Thoracic aorta (tissue), 2 donors: ENCODE data around the gene CERT1. TPM values are rescaled to one million over a fixed set of nuclear protein-coding genes. Genes with fewer than 3 reads are reported as not detected.
"Not testable (repeated sequence)": the region's sequence is repeated elsewhere in the genome, so short reads cannot be mapped to it uniquely, and the experiment has no call there.

Experiments used
- ATAC-seq: fragments of 150-250 bp; one replicate; pipeline ENCODE4 v1.8.0; 2017; ENCODE audit warnings: low read depth; ENCODE audit not compliant: insufficient number of reproducible peaks, low FRiP score
- DNase-seq: peaks from one replicate; pipeline ENCODE4 v3.0.0-alpha.2; 2020; ENCODE audit warnings: low spot score
- H3K27ac ChIP-seq, 2 donors: fragments of 200-600 bp; sonication (generic); 1 replicate in 1 of 2; 2 replicates in 1 of 2; pipeline ENCODE4 v1.5.1; 2016; ENCODE audit warnings: mild to moderate bottlenecking in 2 of 2, moderate library complexity in 2 of 2
- H3K27me3 ChIP-seq: fragments of 200-600 bp; sonication (generic); replicated peaks from 2 replicates; pipeline ENCODE4 v1.6.0; 2016; ENCODE audit warnings: mild to moderate bottlenecking; ENCODE audit not compliant: insufficient read depth
- H3K36me3 ChIP-seq: fragments of 200-600 bp; sonication (generic); one replicate; pipeline ENCODE4 v1.5.1; 2016
- H3K4me1 ChIP-seq, 2 donors: fragments of 200-600 bp; sonication (generic); 1 replicate in 1 of 2; 2 replicates in 1 of 2; pipeline versions ENCODE4 v1.5.1 to v1.6.0; 2016; ENCODE audit warnings: low read depth in 2 of 2, mild to moderate bottlenecking in 1 of 2; ENCODE audit not compliant: control insufficient read depth in 1 of 2
- H3K4me3 ChIP-seq: fragments of 200-600 bp; sonication (generic); 2 replicates; pipeline ENCODE4 v1.5.1; 2016; ENCODE audit warnings: mild to moderate bottlenecking
- H3K9me3 ChIP-seq: fragments of 200-600 bp; sonication (generic); 2 replicates; pipeline ENCODE4 v1.5.1; 2016
- CTCF ChIP-seq: fragments of 200-600 bp; sonication (generic); IDR thresholded peaks from one replicate; pipeline ENCODE4 v1.5.1; 2019; ENCODE audit warnings: antibody characterized with exemption
- total RNA-seq, 2 donors: library from RNA; depleted of rRNA; stranded (reverse); fragments of >200 nt; gene quantifications; one replicate each; pipeline versions ENCODE4 v1.1.0 to v1.2.3, GENCODE V29; 2016

CERT1 gene
- total RNA-seq, 2 donors from 2014 or later = 21.1 to 43.7 TPM

- H3K27me3 ChIP-seq = no peaks in the 10 kb centered on the region
- no peak overlapping the region for H3K4me3 ChIP-seq
- ATAC-seq (no peak), DNase-seq (no peak)
- H3K4me1 ChIP-seq = no peaks in the 10 kb centered on the region
- no peaks in the 10 kb centered on the region for H3K36me3 ChIP-seq
- no peaks in the 10 kb centered on the region for H3K9me3 ChIP-seq
- H3K27ac ChIP-seq = no peak overlapping the region
- no peak for TF ChIP-seq CTCF
These were observed 33.7 kb upstream of the CERT1 start for GRCh38 chr5:75545131-75545530.

- Histone ChIP-seq H3K27ac (no peak overlapping the region), H3K36me3 (no peaks in the 10 kb centered on the region), H3K27me3 (no peaks in the 10 kb centered on the region), H3K9me3 (peaks cover 3% of the 10 kb centered on the region), H3K4me1 (peaks cover 0 to 24% of the 10 kb centered on the region in 2 donors), H3K4me3 (no peak overlapping the region)
- no peak for TF ChIP-seq CTCF
- DNase-seq (no peak), ATAC-seq (no peak)
These were observed 26.8 kb upstream of the CERT1 start for GRCh38 chr5:75538211-75538610.

GRCh38 chr5:75536694-75537360, 25.4 kb upstream of the CERT1 start:
- H3K36me3 ChIP-seq = no peaks in the 10 kb centered on the region
- no peak for DNase-seq
- H3K9me3 ChIP-seq = peaks cover 3% of the 10 kb centered on the region
- no peak for ATAC-seq
- H3K27ac ChIP-seq = no peak overlapping the region
- no peak for TF ChIP-seq CTCF
- H3K4me1 ChIP-seq = peaks cover 0 to 24% of the 10 kb centered on the region in 2 donors
- no peak overlapping the region for H3K4me3 ChIP-seq
- H3K27me3 ChIP-seq = no peaks in the 10 kb centered on the region

GRCh38 chr5:75536147-75536546, 24.7 kb upstream of the CERT1 start:
- no peak for TF ChIP-seq CTCF
- no peak overlapping the region for H3K27ac ChIP-seq
- no peak for ATAC-seq
- no peak overlapping the region for H3K4me3 ChIP-seq
- H3K9me3 ChIP-seq = peaks cover 3% of the 10 kb centered on the region
- no peak for DNase-seq
- no peaks in the 10 kb centered on the region for H3K27me3 ChIP-seq
- H3K36me3 ChIP-seq = no peaks in the 10 kb centered on the region
- peaks cover 0 to 24% of the 10 kb centered on the region in 2 donors for H3K4me1 ChIP-seq

- peaks cover 3% of the 10 kb centered on the region for H3K9me3 ChIP-seq
These were observed 23.3 kb upstream of the CERT1 start for GRCh38 chr5:75534734-75535133.

GRCh38 chr5:75533716-75534115, 22.3 kb upstream of the CERT1 start:
- not testable (repeated sequence) for DNase-seq, ATAC-seq, H3K27ac ChIP-seq, H3K36me3 ChIP-seq, H3K4me3 ChIP-seq, H3K9me3 ChIP-seq, H3K27me3 ChIP-seq
- peaks cover 0 to 14% of the 10 kb centered on the region in 2 donors for H3K4me1 ChIP-seq

More at GRCh38 chr5:75534734-75535133, 23.3 kb upstream of the CERT1 start:
- no peak for ATAC-seq
- Histone ChIP-seq H3K4me1 (peaks cover 0 to 24% of the 10 kb centered on the region in 2 donors), H3K36me3 (no peaks in the 10 kb centered on the region), H3K27me3 (no peaks in the 10 kb centered on the region), H3K27ac (no peak overlapping the region), H3K4me3 (no peak overlapping the region)
- no peak for DNase-seq
- no peak for TF ChIP-seq CTCF
